Measurements from ENCODE around the gene PRR29.
"Not testable (repeated sequence)": the region's sequence is repeated elsewhere in the genome, so short reads cannot be mapped to it uniquely, and the experiment has no call there.

The PRR29 gene

DNA sequence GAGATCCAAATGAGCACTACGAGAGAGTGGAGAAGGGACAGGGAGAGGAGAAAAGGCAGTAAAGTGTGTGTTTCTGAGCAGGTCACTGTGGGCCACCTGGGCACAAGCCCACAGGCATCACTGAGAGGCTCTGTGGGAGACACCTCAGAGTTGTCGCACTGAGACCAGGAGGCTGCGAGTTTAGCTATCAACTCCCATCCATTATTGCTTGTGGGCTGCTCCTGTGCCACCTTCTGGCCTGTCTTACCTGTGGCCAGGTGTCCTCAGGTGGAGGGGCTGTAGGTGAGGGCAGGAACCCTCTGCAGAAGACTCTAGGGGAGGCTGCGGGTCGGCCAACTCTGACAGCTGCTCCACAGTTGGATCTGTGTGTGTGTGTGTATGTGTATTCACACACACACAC is 2.5 kb upstream of the PRR29 start:
- in situ Hi-C loops (cut with MboI; ENCODE audit: low sequenced_read_pairs), result no loop called here

GRCh38 chr17:63996430-63997182 is 1.5 kb upstream of the PRR29 start:
- in situ Hi-C loops (cut with MboI; ENCODE audit: low sequenced_read_pairs), result no loop called here

DNA sequence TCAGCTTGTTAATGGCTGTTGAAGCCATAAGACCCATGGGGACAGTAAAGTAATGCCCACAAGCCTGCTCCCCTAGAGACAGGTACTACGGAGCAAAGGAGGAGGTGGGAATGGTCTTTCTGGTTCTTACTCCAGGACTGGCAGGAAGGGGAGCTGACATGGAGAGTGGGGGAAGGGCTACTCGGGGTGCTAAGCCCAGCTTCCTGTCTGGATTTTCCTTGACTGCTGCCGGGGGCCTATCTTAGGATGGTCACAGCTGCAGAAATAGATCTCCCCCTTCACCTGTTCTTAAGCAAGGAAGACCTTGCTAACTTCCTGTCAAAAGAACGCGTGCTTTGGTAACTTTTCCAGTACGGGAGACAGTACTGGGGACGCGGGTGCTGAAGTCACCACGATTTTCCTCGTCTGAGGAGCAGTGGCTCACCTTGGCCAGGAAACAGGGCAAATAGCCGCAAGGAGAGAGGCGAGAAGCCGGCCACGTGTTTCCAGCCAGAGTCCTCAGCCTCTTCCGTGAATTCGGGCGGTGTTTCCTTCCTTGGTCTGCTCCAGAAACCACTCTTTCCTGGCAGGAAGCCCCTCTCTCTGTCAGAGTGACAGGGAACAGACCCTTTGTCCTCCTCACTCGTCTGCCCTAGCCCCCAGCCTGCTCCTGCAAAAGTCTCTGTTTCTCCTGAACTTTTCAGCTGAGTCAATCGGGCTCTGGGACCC is 656 bp upstream of the PRR29 start:
- in situ Hi-C loops (cut with MboI; ENCODE audit: low sequenced_read_pairs), result no loop called here

DNA sequence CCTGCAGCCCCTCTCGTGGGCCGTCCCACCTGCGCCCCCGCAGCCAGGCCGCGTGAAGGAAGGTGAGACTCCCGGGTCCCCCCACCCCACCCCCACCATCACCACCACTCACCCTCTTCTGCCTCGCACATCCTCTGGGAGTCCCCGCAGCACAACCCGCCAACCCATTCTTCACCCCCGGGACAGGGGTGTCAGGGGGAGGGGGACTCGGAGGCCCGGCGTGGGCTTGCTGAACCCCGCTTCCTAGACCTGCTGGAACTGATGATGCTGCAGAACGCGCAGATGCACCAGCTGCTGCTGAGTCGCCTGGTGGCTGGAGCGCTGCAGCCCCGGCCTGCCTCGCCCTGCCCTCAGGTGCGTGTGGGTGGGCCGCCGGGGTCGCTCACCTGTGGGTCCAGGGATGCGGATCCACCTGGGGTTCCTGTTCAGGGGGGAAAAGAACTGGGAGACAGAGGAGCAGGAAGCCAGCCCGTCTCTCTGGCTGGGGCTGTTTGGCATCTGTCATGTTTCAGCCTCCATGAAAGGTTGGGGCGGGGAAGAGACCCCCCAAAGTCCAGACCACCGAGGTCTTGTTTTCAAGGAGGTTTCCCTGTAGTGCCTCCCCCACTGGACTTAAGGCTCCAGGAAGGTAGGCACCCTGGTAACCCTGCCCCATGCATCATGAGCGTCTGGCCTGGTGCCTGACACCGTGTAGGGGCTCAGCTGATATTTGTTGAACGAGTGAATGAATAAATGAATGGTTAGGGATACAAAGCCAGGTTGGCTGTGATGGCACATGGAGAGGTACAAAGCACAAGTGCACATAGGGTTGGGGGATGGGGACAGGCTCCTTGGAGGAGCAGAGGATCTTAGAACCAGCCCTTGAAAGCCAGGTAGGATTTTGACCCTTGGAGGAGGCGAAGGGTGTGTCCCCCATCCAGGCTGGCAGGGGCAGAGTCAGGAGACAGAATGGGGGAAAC is 849 bp downstream of the PRR29 start:
- in situ Hi-C loops (cut with MboI; ENCODE audit: low sequenced_read_pairs), result no loop called here

GRCh38 chr17:63999680-64000531 is 1.8 kb downstream of the PRR29 start:
- in situ Hi-C loops (cut with MboI; ENCODE audit: low sequenced_read_pairs), result no loop called here

- in situ Hi-C loops (cut with MboI; ENCODE audit: low sequenced_read_pairs), result no loop called here
Measured at GRCh38 chr17:64001091-64001579, 3.0 kb downstream of the PRR29 start.

DNA sequence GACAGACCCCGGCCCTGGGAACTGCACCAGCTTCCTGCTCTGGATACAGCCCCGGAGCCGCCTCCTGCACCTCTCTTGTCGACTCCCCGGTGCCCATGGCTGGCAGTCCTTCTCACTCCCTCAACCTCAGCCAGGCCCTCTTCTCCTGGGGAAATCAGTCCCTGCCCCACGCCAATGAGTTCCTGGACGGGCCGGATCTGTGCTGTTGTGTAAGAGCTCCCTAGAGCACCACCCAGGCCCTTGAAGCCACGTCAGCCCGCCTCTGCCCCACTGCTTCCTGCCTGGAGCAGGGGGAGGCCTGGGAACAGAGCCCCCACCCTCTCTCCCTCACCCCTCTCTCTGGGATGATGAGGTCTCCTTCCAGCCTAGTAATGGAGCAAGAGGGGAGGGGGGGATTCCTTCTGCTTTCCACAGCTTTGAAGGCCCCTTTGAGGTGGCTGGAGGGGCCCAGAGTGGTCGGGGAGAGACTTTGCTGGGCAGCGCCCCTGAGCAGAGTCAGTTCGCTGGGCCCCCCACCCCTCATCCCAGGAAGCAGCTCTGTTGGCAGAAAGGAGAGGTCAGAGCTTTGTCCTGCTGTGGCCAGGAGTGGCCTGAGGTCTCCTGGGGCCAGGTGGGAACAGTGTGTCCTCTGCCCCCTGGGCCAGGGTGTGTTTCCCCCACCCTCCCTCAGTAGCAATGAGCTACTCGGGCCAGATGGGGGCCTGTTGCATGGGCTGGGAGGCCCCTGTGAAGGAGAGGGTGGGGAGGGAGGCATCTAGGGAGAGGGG is 3.8 kb downstream of the PRR29 start:
- in situ Hi-C loops (cut with MboI; ENCODE audit: low sequenced_read_pairs), result no loop called here

GRCh38 chr17:64002658-64003525 is 4.7 kb downstream of the PRR29 start:
- in situ Hi-C loops (cut with MboI; ENCODE audit: low sequenced_read_pairs), result no loop called here

DNA sequence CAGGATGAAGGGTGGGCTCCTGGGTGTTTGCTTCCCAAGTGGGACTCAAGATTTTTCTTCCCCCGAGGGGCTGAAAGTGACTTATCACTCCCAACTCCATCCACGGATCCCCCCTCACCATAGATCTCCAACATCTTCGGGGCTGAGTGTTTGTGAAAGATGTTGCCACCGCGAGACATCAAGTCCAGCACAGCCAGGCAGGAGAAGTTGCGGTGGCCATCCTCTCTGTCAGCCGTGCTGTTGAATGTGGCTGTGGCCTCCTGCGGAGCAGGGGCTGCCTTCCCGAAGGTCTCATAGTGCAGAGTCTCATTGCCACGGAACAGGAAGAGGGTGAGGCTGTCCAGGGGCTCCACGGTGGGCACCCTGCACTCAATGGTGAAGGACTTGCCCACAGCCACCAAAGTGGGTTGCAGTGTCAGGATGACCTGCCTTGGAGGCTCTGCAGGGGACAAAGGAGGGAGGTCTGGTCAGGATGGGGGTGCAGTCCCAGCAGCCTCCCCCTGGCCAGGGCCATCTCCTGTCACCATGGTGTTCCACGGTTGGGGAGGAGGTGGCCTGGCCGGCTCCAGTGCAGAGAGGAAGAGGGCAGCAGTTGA is 5.5 kb downstream of the PRR29 start:
- in situ Hi-C loops (cut with MboI; ENCODE audit: low sequenced_read_pairs), result no loop called here

DNA sequence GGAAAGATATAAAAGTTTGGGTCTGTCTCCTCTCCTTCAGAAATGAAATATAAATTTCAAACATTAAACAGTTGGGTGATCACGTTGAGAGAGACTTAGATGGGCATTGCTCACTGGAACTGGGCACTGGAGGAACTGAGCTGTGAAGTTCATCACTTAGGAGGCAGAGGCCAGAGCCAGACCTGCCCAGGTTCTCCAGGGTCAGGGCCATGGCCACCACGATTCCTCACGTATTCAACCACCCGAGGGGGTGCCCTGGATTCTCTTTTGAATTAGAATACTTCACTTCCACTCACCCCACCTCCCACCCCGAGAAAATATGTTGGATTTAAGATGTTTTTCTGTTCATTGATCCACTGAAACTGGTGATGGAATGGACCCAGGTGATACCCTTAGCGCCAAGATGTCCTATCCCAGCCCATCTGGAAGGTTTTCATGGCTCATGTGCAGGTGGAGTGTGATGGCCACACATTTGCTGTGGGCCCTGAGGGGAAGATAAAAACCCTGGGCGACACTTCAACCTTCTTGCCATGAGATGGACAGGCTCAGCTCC is 6.1 kb downstream of the PRR29 start:
- in situ Hi-C loops (cut with MboI; ENCODE audit: low sequenced_read_pairs), result no loop called here

DNA sequence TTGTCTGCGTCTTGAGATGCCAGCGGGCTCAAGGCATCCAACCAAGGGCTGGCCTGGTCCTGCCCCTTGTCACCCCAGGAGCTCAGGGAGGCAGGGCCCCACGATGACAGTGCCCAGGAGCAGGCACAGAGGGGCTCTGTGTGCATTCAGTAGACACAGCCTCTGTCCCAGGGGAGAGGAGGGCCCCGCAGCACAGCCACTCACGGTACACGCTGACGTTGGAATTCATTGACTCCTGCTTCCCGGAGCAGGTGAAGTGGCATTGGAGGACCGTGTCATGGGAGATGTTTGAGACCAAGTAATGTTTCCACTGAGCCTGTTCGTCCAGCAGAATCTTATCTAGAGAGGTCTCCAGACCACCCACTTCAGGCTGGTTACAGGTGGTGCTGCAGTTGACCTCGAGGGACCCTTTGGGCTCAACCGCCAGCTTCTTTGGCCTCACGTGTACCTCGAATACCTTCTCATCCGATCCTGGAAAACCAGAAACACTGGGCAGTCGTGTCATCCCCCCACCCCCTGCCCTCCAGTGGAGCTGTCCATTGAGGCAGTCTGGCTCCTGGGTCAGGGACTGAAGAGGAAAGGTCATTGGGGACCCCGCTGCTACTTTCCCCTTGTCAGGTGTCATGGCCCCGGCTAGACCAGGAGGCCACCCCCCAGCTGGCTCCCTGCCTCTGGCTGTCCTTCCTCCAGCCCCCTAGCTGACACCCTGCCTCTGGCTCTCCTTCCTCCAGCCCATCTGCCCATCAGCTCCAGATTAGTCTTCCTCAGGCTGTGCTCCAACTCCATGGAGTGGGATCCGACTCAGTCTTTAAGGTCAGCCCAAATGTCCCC is 7.0 kb downstream of the PRR29 start:
- in situ Hi-C loops (cut with MboI; ENCODE audit: low sequenced_read_pairs), result no loop called here

GRCh38 chr17:64005734-64006167 is 7.6 kb downstream of the PRR29 start:
- in situ Hi-C loops (cut with MboI; ENCODE audit: low sequenced_read_pairs), result no loop called here

GRCh38 chr17:64006361-64007088 is 8.4 kb downstream of the PRR29 start:
- in situ Hi-C loops (cut with MboI; ENCODE audit: low sequenced_read_pairs), result no loop called here

DNA sequence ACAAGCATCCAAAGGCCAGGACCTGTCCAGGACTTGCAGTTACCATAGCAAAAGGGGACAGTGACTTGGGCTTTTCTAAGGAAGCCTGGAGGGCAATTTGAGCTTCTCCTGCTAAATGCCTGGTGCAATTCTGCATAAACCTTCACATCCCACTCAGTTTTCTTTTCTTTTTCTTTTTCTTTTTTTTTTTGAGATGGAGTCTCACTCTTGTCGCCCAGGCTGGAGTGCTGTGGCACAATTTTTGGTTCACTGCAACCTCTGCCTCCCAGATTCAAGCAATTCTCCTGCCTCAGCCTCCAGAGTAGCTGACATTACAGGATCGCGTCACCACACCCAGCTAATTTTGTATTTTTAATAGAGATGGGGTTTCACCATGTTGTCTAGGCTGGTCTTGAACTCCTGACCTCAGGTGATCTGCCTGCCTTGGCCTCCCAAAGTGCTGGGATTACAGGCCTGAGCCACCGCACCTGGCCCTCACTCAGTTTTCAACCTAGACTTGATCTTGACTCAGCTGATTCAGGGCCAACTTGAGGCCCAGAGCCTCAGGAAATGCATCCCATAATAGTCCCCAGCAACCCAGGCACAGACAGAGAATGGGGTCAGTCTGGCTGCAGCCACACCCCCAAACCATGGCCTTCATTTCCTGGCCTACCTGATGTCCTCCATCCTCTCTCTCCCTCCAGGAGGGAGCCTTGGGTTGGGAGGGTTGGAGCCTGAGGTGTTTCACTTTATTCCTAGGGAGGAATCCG is 9.1 kb downstream of the PRR29 start:
- in situ Hi-C loops (cut with MboI; ENCODE audit: low sequenced_read_pairs), result not testable (repeated sequence)

- in situ Hi-C loops (cut with MboI; ENCODE audit: low sequenced_read_pairs), result no loop called here
Measured at GRCh38 chr17:64007838-64008282, 9.7 kb downstream of the PRR29 start.

- in situ Hi-C loops (cut with MboI; ENCODE audit: low sequenced_read_pairs), result no loop called here
Measured at GRCh38 chr17:64008346-64008745, 10.2 kb downstream of the PRR29 start.

Measured in HL-60/S4 treated with retinoic acid at 250 ng/mL for 4 days and 3 days (cell line).